HG02943 (cell line): ENCODE results near the gene ADGRD1.

Experiments used
- ATAC-seq: cut with Tn5 transposase; IDR thresholded peaks from one replicate; pipeline ENCODE4 v1.9.1; 2021; ENCODE audit warnings: mild to moderate bottlenecking, low read depth, moderate library complexity; ENCODE audit not compliant: unreplicated experiment

Gene ADGRD1

DNA sequence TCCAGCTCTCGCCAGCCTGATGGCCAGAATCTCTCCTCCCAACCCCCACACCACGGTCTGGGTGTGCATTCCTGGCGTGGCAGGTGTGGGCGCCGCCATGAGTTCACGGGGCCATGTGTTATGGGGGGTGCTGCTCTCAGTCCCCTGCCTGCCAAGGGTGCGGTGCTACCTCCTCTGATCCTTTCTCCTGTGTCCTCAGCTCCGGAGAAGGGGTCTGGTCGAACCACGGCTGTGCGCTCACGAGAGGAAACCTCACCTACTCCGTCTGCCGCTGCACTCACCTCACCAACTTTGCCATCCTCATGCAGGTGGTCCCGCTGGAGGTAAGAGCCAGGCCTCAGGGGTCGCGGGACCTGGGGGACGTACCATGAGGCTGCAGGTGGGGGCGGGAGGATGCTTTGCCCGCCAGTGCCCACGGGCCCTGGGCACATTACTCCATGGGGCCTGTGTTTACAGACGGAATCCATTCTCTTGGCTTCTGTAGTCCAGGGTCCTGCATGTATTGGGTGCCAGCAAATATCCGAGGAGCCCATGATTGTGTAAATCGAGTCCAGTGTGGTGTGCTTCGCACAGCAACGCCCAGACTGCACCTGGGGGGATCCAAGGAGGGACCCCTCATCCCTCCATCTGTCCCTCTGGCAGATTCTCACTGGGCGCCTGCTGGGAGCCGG is 130.8 kb downstream of the ADGRD1 start:
- no peak for ATAC-seq

DNA sequence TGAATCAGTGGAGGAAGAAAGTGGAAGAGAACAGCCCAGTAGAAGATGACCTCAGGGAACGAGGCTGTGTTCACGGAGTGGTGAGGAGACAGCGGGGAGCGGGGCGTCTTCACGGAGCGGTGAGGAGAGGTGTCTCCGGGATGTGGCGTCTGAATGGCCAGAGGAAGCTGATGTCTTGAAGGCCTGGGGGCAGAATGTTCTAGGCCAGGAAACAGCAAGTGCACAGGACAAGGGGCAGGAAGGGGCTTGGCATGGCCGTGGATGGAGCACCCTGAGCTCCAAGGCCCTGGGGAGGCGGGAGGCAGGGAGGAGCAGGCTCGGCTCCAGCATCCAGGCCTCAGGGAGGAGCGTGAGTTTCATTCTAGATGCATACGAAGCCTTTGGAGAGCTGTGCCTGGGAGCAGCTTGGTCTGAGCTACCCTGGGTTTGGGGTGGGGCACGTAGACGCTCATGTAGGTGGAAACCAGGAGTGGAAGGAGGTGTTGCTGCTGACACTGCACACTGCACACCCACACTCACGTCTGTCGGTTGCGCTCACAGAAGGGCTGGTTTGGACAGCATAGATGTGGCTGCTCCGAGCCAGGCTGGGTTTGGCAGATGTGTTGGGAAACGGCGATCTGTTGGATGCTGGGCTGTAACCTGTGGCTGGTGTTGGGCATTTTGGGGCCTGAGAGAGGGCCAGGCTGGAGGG is 131.6 kb downstream of the ADGRD1 start:
- ATAC-seq: no peak

DNA sequence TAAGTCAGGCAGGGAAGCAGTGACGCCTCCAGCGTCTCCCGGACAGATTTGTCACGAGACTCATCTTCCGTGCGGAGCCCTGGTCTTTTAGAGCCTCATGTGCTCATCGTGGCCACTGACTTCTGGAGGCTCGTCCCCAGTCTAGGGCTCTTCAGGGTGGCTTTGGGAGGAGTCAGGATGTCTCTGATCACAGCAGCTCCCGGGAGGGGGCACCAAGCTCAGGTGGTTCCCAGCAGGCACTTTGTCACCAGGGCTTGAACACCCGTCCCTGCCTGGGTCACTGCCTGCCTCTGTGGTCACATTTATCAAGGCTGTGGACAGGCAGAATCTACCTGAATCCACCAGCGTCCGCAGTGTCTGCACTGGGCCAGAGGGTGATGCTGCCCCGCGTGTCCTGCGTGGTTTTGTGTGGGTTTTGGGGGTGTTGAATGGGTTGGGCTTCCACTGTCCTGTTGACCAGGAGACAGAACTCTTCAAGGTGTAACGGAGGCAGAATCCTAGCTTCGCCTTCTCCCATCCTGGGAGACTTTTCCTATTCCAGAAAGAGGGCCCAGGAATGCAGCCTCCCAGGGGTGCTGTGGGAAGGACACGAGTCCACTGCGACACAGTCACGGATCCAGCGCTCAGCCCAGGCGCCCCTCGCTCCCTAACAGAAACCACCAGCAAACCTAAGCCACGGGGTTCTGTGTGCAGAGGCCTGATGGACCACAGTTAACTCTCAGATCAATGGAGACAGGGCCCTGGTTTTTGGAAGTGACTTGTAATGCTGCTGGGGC is 132.3 kb downstream of the ADGRD1 start:
- no peak for ATAC-seq

GRCh38 chr12:131087302-131087818 is 133.7 kb downstream of the ADGRD1 start:
- ATAC-seq: no peak

DNA sequence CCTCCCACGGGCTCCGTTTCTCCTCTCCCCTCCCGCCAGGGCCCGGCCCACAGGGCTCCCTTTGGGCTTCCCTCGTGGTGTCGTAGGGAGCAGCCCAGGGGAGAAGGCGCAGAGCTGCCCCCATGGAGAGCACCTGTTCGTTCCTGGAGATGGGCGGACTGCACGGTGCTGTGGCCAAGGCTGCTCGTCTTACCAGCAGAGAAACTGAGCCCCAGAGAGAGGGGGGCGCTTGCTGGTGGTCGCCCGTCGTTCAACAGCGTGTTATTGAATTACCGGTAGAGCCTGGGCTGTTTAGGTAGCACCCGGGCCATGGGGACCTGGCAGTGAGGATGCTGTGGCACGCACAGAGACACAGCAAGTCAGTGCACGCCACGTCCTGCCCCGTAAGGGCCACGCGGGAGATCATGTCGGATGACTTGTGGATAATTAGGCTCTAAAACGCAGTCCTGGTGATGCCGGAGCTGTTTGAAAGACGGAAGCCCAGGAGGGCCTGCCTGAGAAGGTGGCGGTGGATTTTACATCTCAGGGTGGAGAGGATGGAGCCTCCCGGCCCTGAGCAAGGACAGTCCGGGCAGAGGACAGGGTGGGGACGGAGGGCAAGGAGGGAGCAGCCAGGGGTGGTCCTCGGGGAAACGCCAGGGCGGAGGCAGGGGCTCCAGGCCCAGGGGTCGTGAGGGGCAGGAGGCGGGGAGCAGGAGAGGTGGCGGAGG is 134.4 kb downstream of the ADGRD1 start:
- ATAC-seq: no peak

DNA sequence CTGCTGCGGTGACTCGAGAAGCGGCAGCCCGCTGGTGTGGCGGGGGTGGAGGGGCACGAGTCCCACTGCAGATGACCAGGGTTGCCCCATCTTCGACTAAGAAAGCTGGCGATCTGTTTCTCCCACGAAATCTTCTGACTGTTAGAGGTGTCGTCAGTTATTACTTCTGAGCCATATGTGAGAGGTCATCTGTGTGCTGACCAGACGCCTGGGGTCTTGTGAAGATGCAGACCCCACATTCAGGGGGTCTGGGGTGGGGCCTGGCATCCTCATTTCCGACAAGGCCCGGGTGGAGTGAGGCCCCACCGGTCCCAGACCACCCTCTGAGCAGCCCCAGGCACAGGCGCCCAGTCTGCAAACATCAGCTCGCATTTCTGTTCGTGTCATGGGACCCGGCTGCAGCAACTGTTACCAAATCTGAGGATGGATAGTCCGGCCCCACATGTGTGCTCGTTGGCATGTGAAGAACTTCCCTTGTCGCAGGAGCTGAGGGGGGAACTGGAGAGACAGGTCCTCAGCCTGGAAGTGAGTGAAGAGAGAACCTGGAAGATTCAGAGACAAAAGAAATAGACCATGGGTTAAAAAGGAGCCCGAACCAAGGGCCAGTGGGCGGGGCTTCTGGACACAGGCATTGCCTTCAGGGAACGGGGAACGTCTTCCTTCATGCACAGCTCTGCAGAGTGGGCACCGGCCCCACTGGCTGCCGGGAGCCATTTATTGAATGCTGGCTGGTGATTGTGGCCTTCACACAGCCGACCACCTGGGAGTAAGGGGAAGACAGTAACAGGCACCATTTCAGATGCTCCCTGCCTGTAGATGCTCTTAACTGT is 135.2 kb downstream of the ADGRD1 start:
- ATAC-seq: no peak

DNA sequence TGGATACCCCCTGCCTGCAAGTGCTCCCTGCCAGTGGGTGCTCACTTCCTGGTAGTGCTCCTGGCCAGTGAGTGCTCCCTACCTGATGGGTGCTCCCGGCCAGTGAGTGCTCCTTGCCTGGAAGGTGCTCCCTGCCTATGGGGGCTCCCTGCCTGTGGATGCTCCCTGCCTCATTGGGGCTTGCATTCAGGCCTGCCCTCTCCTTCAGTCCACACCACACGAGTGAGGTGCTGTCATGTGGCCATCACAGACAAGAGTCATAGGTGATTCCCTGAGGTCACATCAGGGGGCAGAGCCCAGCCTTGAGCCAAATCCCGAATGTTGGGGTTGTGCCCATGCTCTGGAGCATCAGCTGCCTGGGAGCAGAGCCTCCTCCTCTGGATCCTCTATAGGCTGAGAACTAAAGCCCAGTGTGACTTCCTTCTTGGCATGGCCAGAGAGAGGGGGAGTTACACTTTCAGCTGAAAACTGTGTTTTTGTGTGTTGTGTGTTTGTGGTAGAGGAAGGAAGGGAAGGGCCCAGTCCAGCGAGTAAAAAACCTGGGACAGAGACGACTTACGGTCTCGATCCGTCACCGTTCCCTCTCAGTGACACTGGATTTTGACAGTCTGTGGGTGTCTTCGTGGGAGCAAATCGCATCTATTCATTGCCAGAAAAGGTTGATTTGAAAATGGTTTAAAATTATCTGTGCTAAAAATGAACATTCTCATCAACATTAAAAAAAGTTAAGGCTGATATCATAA is 136.0 kb downstream of the ADGRD1 start:
- no peak for ATAC-seq

DNA sequence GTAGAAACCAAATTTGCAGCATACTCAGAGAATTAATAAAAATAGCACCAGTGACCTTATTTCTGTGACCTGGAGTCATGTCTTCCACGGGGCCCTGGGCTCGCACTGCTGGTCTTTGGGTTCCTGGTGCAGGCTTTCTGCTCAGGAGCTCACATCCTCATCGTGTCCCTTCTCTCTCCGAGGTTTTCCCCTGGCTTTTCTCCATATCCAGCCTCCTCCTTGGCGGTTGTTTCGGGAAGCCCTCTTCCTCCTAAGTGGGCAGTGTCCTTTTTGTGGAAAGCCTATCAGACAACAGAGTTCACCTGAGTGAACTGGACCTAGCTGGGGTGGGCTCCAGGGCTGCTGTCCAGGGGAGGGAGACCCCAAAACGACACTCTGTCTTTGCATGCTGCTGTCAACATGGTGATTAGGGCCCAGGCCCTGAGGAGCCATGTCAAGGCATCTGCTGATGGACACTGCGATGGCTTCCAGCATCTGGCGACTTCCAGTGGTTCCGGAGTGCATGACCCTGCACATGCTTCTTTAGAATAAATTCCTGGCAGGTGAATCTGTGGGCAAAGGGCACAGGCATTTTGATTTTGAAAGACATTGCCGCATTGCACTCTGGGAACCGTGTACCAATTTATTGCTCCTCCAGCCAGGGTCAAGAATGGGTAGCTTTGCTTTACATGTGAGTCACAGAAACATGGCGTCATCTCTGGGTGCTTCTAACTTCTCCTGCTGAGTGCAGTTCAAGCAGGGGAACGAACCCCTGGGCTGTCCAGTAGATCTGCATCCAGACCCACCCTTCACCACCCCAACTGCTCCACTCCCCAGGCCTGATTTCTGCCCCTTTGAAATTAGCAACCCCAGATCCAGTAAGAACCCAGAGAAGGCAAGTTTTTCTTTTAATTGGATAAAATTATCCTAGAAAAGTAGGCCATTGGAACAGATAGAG is 136.8 kb downstream of the ADGRD1 start:
- ATAC-seq: no peak

DNA sequence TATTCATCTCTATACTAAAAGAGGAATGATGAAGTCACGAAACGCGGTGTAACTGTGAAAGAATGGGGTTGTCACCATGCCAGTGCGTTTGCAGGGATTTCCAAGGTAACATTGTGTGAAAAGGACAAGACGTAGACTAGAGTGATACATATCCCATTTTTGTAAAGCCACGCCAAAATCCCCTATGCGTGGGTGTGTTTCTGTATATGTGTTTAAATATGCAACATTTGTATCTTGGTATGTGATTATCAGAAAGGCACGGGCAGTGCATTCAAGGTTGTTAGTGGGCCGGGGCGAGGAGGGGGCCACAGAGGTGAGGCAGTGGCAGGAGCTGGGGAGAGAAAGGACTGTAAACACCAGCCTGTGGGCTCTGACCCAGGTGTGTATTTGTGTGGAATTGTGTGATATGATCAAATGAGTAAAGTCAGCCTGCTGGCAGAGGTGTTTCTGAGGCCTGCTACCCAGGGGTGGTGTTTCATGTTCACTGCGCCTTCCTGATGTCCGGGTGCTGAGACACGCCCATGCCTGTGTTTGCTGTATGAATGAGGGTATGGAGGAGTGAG is 137.8 kb downstream of the ADGRD1 start:
- ATAC-seq: no peak

DNA sequence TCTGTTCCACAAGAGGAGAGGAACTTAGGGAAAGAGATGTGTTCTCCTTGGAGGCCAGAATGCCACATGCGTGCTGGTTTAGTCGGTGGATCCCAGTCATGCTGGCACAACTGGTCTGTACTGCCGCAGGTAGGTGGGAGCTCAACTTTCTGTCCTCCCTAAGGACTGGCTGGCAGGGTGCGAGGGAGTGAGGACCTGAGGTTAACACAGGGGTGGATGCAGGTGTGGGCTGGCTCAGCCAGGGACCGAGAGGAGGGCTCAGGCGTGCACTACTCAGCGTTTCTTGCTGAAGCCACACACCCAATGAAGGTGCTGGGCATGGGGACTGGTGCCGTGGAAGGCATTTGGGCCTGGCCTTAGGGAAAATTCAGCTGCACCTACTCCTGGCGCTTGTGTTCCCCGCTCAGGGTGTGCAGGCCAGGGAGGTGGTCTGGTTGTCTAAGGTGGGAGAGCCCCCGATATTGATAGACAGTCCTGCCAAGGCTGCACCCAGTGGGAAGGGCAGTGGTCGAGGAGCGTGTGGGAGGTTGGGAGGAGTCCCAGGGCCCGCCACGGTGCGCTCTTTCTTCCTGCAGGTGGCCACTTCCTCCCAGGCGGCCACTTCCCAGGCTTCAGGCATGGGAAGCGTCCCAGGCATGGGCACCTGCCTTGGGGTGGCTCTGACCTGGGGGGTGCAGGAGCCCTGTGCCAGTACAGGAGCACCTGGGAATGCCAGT is 138.4 kb downstream of the ADGRD1 start:
- no peak for ATAC-seq

DNA sequence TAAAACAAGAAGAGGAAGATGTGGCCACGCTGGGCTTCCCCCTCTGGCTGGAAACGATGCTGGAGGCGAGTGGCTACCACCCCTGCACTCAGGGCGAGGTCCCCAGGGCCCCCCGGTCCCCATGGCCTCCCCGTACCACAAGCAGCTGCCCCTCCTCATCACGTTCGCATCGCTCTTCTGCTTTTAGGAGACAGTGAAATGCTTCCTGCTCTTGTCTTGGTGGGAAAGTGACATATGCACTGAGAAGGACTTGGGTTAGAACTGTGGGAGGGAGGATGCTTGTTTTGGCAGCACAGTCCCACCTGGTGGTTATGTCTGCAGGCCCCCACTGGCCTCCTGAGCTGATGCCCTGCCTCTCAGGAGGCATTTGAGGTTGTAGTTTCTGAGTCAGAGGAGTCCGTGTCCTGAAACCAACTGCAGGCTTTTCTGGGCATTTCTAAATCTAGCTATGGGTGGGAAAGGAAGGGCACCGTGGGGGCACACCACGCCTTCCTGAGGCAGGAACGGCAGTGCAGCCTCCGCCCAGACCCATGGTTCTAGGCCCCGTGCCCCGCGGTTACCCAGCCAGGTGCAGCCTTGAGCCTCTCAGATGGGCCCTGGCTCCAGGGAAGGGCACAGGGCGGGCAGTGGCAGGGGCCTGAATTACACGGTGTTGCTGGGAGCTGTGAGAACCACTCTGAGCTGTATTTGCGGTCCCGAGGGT is 139.3 kb downstream of the ADGRD1 start:
- peak; percentile 66 for ATAC-seq

- no peak for ATAC-seq
Measured at GRCh38 chr12:131093604-131093955, 139.9 kb downstream of the ADGRD1 start.

- no peak for ATAC-seq
Measured at GRCh38 chr12:131093971-131094830, 140.5 kb downstream of the ADGRD1 start.

DNA sequence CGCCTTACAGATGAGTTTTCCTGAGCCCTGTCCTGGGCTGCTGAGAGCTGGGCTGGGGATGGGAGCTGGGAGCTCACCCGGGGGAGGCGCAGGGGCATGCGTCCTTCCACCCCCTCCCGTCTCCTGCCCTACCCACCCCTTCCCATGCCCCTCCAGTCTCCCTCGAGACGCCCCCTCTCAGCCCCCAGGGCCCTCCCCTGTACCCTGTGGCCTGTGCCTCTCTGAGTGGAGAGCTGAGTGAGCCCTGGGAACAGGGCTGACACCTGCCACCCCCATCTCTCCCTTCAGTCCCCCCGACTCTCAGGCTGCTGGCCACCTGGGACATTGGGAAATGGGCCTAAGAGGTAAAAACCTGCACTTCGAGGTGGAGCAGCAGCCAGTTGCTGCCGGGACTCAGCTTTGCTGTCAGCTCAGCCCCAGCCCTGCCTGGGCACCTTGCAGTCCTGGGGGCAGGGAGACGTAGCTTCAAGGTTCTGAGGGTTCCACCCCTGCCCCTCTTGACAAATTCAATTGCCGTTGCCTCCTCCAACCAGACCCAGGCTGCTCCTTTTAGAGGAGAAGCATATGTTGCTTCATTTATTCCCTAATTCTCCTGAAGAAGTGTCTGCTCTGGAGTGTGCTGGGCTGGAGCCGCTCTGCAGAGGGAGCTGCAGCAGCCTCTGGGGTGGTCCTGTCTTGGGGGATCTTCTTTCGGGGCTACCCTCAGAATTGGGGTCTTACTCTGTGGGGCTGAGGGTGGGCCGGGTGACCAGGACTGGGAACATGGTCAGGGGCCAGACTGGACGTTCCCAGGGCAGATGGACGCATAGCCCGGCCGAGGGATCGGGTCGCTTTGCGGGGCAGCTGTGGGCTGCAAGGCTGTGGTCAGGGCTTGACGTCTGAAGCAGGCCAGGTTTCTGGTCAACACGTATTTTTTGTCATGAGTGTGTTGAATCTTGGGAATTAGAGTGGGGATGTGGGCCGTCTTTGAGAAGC is 141.4 kb downstream of the ADGRD1 start:
- ATAC-seq: no peak
